Sigmoid colon (tissue), 7 donors: ENCODE data around the gene DACH1. TPM values are rescaled to one million over a fixed set of nuclear protein-coding genes. Genes with fewer than 3 reads are reported as not detected.

ENCODE experiments used
- DNase-seq: peaks from one replicate; pipeline ENCODE4 v3.0.0-alpha.2; 2019
- H3K27ac ChIP-seq, 4 donors: fragments of 200-600 bp; sonication (generic); one replicate each; pipeline ENCODE4 v1.5.1; 2016 to 2019; ENCODE audit warnings: mild to moderate bottlenecking in 1 of 4
- H3K27me3 ChIP-seq, 3 donors: fragments of 200-600 bp; sonication (generic); one replicate each; pipeline ENCODE4 v1.5.1; 2019; ENCODE audit warnings: mild to moderate bottlenecking in 1 of 3
- H3K36me3 ChIP-seq, 4 donors: fragments of 200-600 bp; sonication (generic); one replicate each; pipeline ENCODE4 v1.5.1; 2016 to 2019
- H3K4me1 ChIP-seq, 4 donors: fragments of 200-600 bp; sonication (generic); one replicate each; pipeline ENCODE4 v1.5.1; 2017 to 2019
- H3K4me3 ChIP-seq, 4 donors: fragments of 200-600 bp; sonication (generic); one replicate each; pipeline ENCODE4 v1.5.1; 2017 to 2019; ENCODE audit warnings: mild to moderate bottlenecking in 2 of 4, moderate library complexity in 1 of 4
- H3K9me3 ChIP-seq, 4 donors: fragments of 200-600 bp in 3 of 4; sonication (generic) in 3 of 4; one replicate each; pipeline versions ENCODE4 v1.5.1 to v1.6.1; 2013 to 2019
- CTCF ChIP-seq, 4 experiments: fragments of 450-650 bp in 3 of 4; fragments of 200-600 bp in 1 of 4; IDR thresholded peaks; one replicate each; pipeline ENCODE4 v1.5.1; 2016 to 2019; ENCODE audit warnings: antibody characterized with exemption in 4 of 4, mild to moderate bottlenecking in 3 of 4, moderate library complexity in 2 of 4
- EP300 ChIP-seq, 4 donors: sonication (generic); formaldehyde crosslinking; IDR thresholded peaks; one replicate each; pipeline ENCODE4 v1.6.1; 2017; ENCODE audit warnings: antibody characterized with exemption in 4 of 4
- POLR2A ChIP-seq, 2 donors: fragments of 450-650 bp; IDR thresholded peaks; one replicate each; pipeline ENCODE4 v1.6.1; 2016; ENCODE audit warnings: antibody characterized with exemption in 2 of 2, mild to moderate bottlenecking in 2 of 2, moderate library complexity in 2 of 2
- POLR2AphosphoS5 ChIP-seq, 4 donors: sonication (generic); formaldehyde crosslinking; IDR thresholded peaks; one replicate each; pipeline ENCODE4 v1.6.1; 2017; ENCODE audit warnings: antibody characterized with exemption in 4 of 4
- WGBS, 2 donors: extraction: QIAGEN DNeasy Blood & Tissue Kit; methylation state at CpG; one replicate each; pipeline ENCODE4 v1.1.7; 2013; 5-methylcytosine and 5-hydroxymethylcytosine counted together
- intact Hi-C: fragments of 100-400 bp; cut with DNase I; formaldehyde crosslinking; loops from one replicate; pipeline ENCODE4 v1.15.1; 2023
- polyA plus RNA-seq, 3 donors: library from polyadenylated mRNA; stranded (reverse); fragments of 200-250 nt; gene quantifications; one replicate each; pipeline ENCODE4 v1.2.3, GENCODE V29; 2013
- total RNA-seq, 4 donors: library from RNA; depleted of rRNA; stranded (reverse); fragments of >200 nt; gene quantifications; one replicate each; pipeline ENCODE4 v1.1.0, GENCODE V29; 2016
- donor health status: healthy with polysubstance abuse.
- donor health status: Bipolar disorder and iron deficiency.
- donor health status: healthy.

DACH1 gene
- total and polyA plus RNA-seq, 7 donors, result 0.49 to 1.9 (median 1.6) TPM

GRCh38 chr13:71645467-71645866, 221.5 kb downstream of the DACH1 start:
- no peak for DNase-seq
- H3K4me1 ChIP-seq, result no peaks in the 10 kb centered on the region
- no peaks in the 10 kb centered on the region for H3K27me3 ChIP-seq
- 84 to 87% methylated on average over 3 of the region's 3 CpGs for WGBS, 2 donors
- no peak overlapping the region for H3K4me3 ChIP-seq
- H3K36me3 ChIP-seq, result no peaks in the 10 kb centered on the region
- H3K9me3 ChIP-seq, result no peaks in the 10 kb centered on the region
- TF ChIP-seq CTCF (IDR thresholded peaks at IDR 0.05), result no peak
- TF ChIP-seq EP300 (IDR thresholded peaks at IDR 0.05), result no peak
- TF ChIP-seq POLR2A (IDR thresholded peaks at IDR 0.05), result no peak
- no peak for TF ChIP-seq POLR2AphosphoS5 (IDR thresholded peaks at IDR 0.05)
- intact Hi-C loops, result no loop called here
- H3K27ac ChIP-seq, result no peak overlapping the region

GRCh38 chr13:71644579-71644978, 222.4 kb downstream of the DACH1 start:
- DNase-seq, result no peak
- no peaks in the 10 kb centered on the region for H3K36me3 ChIP-seq
- H3K9me3 ChIP-seq, result no peaks in the 10 kb centered on the region
- H3K27me3 ChIP-seq, result no peaks in the 10 kb centered on the region
- H3K4me1 ChIP-seq, result no peaks in the 10 kb centered on the region
- 89 to 93% methylated on average over 1 of the region's 1 CpG for WGBS, 2 donors
- intact Hi-C loops, result no loop called here
- TF ChIP-seq POLR2A (IDR thresholded peaks at IDR 0.05), result no peak
- no peak for TF ChIP-seq POLR2AphosphoS5 (IDR thresholded peaks at IDR 0.05)
- TF ChIP-seq EP300 (IDR thresholded peaks at IDR 0.05), result no peak
- no peak for TF ChIP-seq CTCF (IDR thresholded peaks at IDR 0.05)
- H3K4me3 ChIP-seq, result no peak overlapping the region
- H3K27ac ChIP-seq, result no peak overlapping the region

- WGBS, 2 donors, result 26 to 71% methylated on average over 4 of the region's 4 CpGs
- intact Hi-C loops, result no loop called here
- no peak for DNase-seq
- Histone ChIP-seq H3K4me1 (no peaks in the 10 kb centered on the region), H3K27ac (no peak overlapping the region), H3K27me3 (no peaks in the 10 kb centered on the region), H3K9me3 (no peaks in the 10 kb centered on the region), H3K36me3 (no peaks in the 10 kb centered on the region), H3K4me3 (no peak overlapping the region)
- TF ChIP-seq EP300 (IDR thresholded peaks at IDR 0.05), result no peak
- TF ChIP-seq POLR2AphosphoS5 (IDR thresholded peaks at IDR 0.05), result no peak
- no peak for TF ChIP-seq CTCF (IDR thresholded peaks at IDR 0.05)
- no peak for TF ChIP-seq POLR2A (IDR thresholded peaks at IDR 0.05)
These were observed 223.6 kb downstream of the DACH1 start for GRCh38 chr13:71643448-71643860.

- Histone ChIP-seq H3K9me3 (no peaks in the 10 kb centered on the region), H3K27ac (no peak overlapping the region), H3K4me1 (no peaks in the 10 kb centered on the region), H3K27me3 (no peaks in the 10 kb centered on the region), H3K36me3 (no peaks in the 10 kb centered on the region), H3K4me3 (no peak overlapping the region)
- 23 to 62% methylated on average over 1 of the region's 1 CpG for WGBS, 2 donors
- intact Hi-C loops, result no loop called here
- no peak for DNase-seq
- no peak for TF ChIP-seq CTCF (IDR thresholded peaks at IDR 0.05)
- no peak for TF ChIP-seq POLR2A (IDR thresholded peaks at IDR 0.05)
- no peak for TF ChIP-seq EP300 (IDR thresholded peaks at IDR 0.05)
- no peak for TF ChIP-seq POLR2AphosphoS5 (IDR thresholded peaks at IDR 0.05)
These were observed 228.3 kb downstream of the DACH1 start for GRCh38 chr13:71638751-71639150.
